ENCODE data around the gene N4BP3.

DNA sequence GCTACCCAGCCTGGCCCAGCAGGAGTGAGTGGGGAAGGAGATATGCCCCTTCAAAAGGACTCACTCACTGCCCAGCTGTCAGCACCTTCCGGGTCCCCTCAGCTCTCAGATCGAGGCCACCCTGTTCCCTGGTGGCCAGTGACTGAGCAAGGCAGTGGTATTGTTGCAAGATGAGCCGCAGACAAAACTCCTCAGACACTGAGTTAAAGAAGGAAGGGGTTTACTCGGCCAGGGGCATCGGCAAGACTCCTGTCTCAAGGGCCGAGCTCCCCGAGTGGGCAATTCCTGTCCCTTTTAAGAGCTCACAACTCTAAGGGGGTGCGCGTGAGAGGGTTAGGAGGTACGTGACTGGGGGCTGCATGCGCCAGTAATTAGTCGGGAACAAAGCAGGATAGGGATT, 9.7 kb upstream of the N4BP3 start:
- TF ChIP-seq CTCF (IDR thresholded peaks at IDR 0.05) (no peak), POLR2A (IDR thresholded peaks at IDR 0.05) (no peak), POLR2AphosphoS5 (IDR thresholded peaks at IDR 0.05) (no peak)
